ENCODE measurements around the gene MIEN1.

MIEN1 gene

GRCh38 chr17:39757931-39758873 is 27.9 kb upstream of the MIEN1 start:
- no peak for TF ChIP-seq CTCF (IDR thresholded peaks at IDR 0.05; ENCODE audit: low read depth, low read length)
- no peak for TF ChIP-seq EZH2phosphoT487 (IDR thresholded peaks at IDR 0.05; ENCODE audit: low read depth)
- H4K20me1 ChIP-seq (ENCODE audit: insufficient read depth, low read length): no peaks in the 10 kb centered on the region
- H3K9me3 ChIP-seq (ENCODE audit: insufficient read depth, low read length): no peaks in the 10 kb centered on the region; the same call in 1 of the 2 replicates
- no peak overlapping the region for H2AFZ ChIP-seq (ENCODE audit: low read depth, low read length)
- no peaks in the 10 kb centered on the region for H3K27me3 ChIP-seq (ENCODE audit: low read depth, low read length)
- H3K4me1 ChIP-seq (ENCODE audit: low read length): peaks cover 60% of the 10 kb centered on the region
- peaks cover 26% of the 10 kb centered on the region for H3K36me3 ChIP-seq (replicated peaks; ENCODE audit: low read depth, low read length)
- peak overlapping the region; percentile 97 for H3K27ac ChIP-seq (ENCODE audit: low read length)
- H3K4me3 ChIP-seq (ENCODE audit: low read length): no peak overlapping the region
- H3K9ac ChIP-seq (ENCODE audit: low read length): peak overlapping the region; percentile 99
- H3K4me2 ChIP-seq (ENCODE audit: low read length): peak overlapping the region; percentile 92
- H3K79me2 ChIP-seq (ENCODE audit: low read length): peaks cover 48% of the 10 kb centered on the region

- H3K4me1 ChIP-seq (ENCODE audit: low read length): peaks cover 64% of the 10 kb centered on the region
- peak overlapping the region; percentile 92 for H3K4me2 ChIP-seq (ENCODE audit: low read length)
- H2AFZ ChIP-seq (ENCODE audit: low read depth, low read length): no peak overlapping the region
- H3K36me3 ChIP-seq (replicated peaks; ENCODE audit: low read depth, low read length): peaks cover 19% of the 10 kb centered on the region
- no peaks in the 10 kb centered on the region for H3K27me3 ChIP-seq (ENCODE audit: low read depth, low read length)
- peak overlapping the region; percentile 99 for H3K9ac ChIP-seq (ENCODE audit: low read length)
- H3K79me2 ChIP-seq (ENCODE audit: low read length): peaks cover 42% of the 10 kb centered on the region
- H3K27ac ChIP-seq (ENCODE audit: low read length): peak overlapping the region; percentile 97
- H3K4me3 ChIP-seq (ENCODE audit: low read length): no peak overlapping the region
- H3K9me3 ChIP-seq (ENCODE audit: insufficient read depth, low read length): no peaks in the 10 kb centered on the region; the same call in 1 of the 2 replicates
- TF ChIP-seq CTCF (IDR thresholded peaks at IDR 0.05; ENCODE audit: low read depth, low read length) (no peak), EZH2phosphoT487 (IDR thresholded peaks at IDR 0.05; ENCODE audit: low read depth) (no peak)
- no peaks in the 10 kb centered on the region for H4K20me1 ChIP-seq (ENCODE audit: insufficient read depth, low read length)
These were observed 26.9 kb upstream of the MIEN1 start for GRCh38 chr17:39757176-39757662.

GRCh38 chr17:39756380-39757079 is 26.2 kb upstream of the MIEN1 start:
- H2AFZ ChIP-seq (ENCODE audit: low read depth, low read length): no peak overlapping the region

More at GRCh38 chr17:39756380-39757079, 26.2 kb upstream of the MIEN1 start:
- no peak for TF ChIP-seq EZH2phosphoT487 (IDR thresholded peaks at IDR 0.05; ENCODE audit: low read depth)
- TF ChIP-seq CTCF (IDR thresholded peaks at IDR 0.05; ENCODE audit: low read depth, low read length): no peak
- no peaks in the 10 kb centered on the region; the same call in 1 of the 2 replicates for H3K9me3 ChIP-seq (ENCODE audit: insufficient read depth, low read length)
- peaks cover 16% of the 10 kb centered on the region for H3K36me3 ChIP-seq (replicated peaks; ENCODE audit: low read depth, low read length)
- no peaks in the 10 kb centered on the region for H3K27me3 ChIP-seq (ENCODE audit: low read depth, low read length)
- H3K4me3 ChIP-seq (ENCODE audit: low read length): peak overlapping the region; percentile 51
- H4K20me1 ChIP-seq (ENCODE audit: insufficient read depth, low read length): no peaks in the 10 kb centered on the region
- H3K27ac ChIP-seq (ENCODE audit: low read length): peak overlapping the region; percentile 97
- peak overlapping the region; percentile 99 for H3K9ac ChIP-seq (ENCODE audit: low read length)
- peak overlapping the region; percentile 92 for H3K4me2 ChIP-seq (ENCODE audit: low read length)
- H3K4me1 ChIP-seq (ENCODE audit: low read length): peaks cover 64% of the 10 kb centered on the region
- H3K79me2 ChIP-seq (ENCODE audit: low read length): peaks cover 37% of the 10 kb centered on the region

All from OCI-LY3 (cell line).